ENCODE data around the gene SET.
A peak's percentile ranks its signal among the peaks of the same experiment; 100 is the strongest.

Gene SET

DNA sequence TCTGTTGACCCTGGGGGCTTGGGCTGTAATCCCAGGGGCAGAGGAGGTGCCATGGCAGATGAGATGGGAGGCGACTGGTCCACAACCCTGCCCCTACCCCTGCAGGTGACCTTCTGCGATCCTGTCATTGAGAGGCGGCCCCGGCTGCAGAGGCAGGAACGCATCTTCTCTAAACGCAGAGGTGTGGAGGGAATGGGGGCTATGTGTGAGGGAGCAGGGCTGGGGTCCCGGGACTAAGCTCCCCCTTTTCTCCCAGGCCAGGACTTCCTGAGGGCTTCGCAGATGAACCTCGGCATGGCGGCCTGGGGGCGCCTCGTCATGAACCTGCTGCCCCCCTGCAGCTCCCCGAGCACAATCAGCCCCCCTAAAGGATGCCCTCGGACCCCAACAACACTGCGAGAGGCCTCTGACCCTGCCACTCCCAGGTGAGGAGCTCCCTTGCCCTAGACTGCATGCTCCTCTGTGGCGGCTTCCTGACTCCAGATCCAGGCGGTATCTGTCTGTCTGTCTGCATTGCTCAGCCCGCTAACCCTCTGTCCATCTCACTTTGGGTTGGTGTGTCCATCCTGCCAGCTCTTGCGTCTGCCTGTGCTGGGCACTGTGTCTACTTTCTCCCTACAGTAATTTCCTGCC lies 25.0 kb downstream of the SET start:
- no peak for DNase-seq

DNA sequence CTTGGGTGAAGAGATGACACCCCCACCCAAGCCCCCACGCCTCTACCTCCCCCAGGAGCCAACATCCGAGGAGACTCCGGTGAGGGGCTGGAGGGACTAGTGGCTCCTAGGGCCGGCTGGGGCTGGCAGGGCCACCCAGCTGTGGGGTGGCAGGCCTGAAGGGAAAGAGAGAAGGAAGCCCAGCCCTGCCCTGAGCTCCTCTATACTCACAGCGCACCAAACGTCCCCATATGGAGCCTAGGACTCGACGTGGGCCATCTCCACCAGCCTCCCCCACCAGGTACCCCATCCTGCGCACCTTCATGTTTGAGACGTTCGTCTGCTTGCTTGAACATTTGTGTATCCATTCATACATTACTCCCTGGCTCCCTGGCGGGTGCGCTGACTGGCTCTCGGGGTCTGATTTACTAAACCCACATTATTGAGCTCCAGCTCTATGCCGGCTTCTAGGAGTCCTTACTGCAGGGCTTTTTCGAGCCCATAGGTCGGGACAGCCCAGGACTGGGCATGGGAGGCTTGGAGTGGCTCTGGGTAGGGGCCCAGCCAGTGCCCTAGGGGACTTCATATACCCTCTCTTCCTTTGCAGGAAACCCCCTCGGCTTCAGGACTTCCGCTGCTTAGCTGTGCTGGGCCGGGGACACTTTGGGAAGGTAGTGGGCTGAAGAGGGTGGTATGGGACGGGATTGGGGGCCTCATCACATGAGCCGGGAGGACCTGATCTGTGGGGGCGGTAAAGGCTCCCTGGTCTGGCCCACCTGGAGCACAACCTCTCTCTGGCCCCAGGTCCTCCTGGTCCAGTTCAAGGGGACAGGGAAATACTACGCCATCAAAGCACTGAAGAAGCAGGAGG lies 25.8 kb downstream of the SET start:
- no peak for DNase-seq

DNA sequence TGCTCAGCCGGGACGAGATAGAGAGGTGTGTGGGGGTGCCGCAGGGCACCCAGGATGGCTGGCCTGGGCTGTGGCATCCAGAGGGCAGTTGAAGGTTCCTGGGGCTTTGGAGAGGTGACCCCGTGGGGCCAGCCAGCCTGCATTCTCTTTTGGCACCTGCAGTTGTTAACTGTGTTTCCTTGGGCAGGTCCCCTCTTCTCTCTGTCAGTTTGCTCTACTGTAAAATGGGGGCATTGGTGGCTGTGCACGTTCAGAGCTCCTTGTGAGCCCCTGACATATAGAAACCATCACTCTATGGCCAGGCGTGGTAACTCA lies 26.4 kb downstream of the SET start:
- no peak for DNase-seq

DNA sequence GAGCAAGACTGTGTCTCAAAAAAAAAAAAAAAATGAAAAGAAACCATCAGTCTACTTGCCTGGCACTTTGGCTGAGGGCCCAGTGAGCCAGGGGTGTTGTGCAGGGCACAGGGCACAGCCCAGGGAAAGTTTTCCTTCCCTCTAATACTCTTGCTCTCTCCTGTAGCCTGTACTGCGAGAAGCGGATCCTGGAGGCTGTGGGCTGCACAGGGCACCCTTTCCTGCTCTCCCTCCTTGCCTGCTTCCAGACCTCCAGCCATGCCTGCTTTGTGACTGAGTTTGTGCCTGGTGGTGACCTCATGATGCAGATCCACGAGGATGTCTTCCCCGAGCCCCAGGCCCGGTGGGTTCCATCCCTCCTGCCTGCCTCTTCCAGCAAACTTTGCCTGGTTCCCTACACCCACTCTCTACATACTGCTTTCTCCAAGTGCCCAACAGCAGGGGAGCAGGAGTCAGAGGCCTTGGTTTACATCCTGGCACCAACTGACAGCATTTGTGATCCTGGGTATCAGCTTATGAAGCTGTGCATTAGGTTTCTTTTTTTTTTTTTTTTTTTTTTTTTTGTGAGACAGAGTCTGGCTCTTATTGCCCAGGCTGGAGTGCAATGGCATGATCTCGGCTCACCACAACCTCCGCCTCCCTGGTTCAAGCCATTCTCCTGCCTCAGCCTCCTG lies 27.7 kb downstream of the SET start:
- no peak for DNase-seq

DNA sequence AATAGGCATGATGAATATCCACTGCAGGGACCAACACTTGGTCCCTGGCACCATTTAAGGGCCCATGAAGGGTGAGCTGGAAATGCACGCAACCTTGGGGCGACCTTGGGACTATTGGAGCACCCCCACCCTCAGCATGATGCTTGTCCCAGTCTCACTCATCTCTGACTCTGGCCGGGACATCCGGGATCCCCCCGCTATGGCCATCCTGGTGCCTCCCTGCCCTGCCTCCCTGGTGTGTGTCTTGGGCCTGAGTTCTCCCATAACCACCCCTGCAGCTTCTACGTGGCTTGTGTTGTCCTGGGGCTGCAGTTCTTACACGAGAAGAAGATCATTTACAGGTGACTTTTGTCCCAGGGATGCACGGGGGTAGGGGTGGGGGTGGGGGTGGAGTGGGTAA lies 29.0 kb downstream of the SET start:
- no peak for DNase-seq

DNA sequence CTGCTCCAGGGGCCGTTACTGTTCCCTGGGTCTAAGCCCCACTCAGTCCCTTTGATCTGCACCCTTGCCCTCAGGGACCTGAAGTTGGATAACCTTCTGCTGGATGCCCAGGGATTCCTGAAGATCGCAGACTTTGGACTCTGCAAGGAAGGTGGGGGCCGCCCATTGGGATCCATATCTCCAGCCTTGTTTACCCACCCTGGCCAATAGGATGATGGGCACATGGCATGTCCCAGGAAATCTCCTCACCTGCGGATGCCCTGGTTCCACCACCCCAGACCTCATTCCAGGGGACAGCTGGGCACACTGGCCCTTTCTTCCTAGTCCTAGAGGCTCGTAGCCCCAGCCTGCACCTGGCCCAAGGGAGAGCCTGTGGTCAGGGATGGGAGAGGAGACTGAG lies 29.5 kb downstream of the SET start:
- no peak for DNase-seq

DNA sequence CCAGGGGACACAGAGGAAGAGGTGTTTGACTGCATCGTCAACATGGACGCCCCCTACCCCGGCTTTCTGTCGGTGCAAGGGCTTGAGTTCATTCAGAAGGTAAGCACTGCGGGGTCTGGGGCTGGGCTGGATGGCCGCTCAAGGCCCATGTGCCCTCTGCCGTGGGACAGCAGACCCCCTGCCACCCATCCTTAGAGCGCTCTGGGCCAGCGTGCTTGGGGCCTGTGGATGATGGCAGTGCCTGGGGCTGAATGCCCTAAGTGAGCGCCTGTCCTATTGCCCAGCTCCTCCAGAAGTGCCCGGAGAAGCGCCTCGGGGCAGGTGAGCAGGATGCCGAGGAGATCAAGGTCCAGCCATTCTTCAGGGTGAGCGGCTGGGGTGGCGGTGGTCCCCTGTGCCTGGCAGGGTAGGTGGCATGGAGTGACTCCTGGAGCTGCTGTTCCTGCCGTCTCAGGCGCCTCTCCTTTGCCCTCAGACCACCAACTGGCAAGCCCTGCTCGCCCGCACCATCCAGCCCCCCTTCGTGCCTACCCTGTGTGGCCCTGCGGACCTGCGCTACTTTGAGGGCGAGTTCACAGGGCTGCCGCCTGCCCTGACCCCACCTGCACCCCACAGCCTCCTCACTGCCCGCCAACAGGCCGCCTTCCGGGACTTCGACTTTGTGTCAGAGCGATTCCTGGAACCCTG lies 31.0 kb downstream of the SET start:
- no peak for DNase-seq

DNA sequence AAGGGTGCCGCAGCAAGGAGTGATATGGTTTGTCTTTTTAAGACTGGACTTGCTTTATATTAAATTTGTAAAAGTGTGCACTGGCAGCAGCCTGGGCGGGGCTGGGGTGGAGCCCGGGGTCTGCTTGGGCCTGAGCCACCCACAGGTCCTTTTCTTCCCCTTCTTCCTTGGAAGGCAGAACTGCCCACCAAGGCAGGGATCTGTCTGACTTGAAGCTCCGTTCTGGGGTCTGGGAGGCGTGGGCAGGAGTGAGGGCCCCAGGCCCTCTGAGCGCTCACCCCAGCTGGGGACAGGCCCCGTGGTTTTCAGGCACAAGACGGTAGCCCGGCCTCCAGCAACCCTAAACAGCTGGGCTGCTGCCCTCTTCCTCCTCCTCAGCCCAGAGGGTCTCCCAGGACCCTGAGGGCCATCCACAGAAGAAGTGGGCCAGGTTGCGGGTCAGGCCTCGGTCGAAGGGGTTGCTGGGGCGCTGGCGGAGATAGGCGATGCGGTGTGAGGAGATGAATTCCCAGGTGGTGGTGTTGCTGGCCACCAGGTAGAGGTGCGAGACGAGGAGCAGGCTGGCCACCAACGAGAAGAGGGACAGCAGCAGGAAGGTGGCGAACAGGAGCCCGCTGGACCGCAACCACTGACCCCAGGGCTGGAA lies 31.9 kb downstream of the SET start:
- no peak for DNase-seq

DNA sequence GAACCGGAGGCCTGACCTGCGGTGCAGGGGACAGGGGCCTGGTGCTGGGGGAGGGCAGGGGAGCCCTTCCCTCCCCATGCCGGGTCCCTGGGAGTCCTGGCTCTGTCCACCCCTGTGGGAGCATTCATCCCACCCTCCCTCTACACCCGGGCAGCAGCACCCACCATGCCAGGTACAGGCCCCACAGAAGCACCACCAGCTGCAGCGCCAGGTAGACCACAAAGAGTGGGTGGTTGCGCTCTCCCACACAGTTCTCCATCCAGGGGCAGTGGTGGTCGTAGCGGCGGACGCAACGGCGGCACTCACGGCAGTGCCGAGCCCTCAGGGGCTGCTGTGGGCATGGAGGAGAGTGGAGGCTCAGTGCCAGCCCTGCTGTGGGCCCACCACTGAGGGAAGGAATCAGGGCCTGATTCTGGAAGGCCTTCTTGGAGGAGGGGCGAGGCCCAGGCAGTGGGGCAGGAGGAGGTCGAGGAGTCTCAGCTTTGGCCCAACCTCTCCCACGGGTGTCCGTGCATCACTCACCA lies 32.5 kb downstream of the SET start:
- no peak for DNase-seq

DNA sequence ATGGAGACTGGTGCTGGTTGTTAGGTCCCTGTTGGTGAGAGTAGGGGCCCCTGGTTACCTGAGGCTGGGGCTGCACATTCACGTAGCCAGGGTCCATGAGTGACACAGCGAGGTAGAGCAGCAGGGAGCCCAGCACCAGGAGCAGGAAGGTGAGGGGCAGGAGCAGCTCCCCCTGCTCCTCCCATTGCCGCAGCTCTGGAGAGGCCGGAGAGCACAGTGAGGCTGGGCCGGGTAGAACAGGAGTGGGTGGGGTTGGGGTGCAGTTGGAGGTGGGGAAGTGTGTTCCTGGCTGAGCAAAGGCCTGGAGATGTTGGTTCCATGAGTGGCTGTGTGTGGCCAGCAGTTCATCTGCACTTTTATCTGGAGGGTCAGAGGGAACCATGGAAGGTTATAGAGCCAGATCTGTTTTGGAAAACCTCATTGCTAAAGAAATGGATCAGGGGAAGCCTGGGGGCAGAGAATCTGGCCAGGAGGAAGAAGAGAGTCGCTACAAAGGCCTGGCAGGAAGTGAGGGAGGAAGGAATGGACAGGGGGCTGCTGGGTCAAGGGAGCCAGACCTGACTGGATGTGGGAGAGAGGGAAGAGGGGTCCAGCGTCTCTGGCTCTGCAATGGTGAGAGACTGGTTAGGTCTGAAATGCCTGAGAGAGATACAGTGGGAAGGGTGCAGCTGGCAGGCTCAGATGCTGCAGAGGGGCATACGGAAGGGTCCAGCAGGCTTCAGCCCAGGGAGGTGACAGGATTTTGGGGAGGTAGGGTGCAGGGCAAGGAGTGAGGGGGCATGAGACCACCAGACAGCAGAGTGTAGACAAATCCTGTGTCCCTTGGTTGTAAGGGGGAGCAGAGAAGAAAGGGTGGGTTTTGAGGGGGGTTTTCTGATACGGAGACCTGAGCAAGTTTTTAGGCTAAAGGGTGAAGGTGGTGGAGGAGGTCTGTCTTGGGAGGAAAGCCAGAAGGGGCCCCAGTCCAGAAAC lies 33.6 kb downstream of the SET start:
- DNase-seq, result no peak

DNA sequence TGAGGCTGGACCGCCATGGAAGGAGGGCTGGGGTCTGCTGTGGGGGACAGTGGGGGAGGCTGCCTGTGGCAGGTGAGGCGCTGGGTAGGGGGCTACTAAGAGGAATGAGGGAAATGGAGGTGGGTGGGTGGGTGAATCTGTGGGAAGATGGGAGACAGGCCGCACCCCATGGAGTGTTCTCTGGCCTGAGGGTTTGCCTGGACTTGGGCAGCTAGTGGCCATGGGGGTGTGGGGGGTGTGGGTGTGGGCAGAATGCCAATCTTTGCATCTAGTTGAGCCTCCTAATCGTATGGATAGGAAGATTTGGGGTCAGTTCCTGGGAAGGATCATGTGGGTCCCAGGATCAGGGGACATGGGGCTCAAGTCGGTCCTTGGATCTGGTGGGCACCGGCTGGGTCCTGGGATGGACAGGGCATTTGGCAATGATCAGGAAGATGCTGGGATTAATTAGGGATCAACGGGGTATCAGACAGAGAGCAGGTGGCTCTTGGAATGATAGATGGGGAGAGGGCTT lies 34.4 kb downstream of the SET start:
- no peak for DNase-seq

DNA sequence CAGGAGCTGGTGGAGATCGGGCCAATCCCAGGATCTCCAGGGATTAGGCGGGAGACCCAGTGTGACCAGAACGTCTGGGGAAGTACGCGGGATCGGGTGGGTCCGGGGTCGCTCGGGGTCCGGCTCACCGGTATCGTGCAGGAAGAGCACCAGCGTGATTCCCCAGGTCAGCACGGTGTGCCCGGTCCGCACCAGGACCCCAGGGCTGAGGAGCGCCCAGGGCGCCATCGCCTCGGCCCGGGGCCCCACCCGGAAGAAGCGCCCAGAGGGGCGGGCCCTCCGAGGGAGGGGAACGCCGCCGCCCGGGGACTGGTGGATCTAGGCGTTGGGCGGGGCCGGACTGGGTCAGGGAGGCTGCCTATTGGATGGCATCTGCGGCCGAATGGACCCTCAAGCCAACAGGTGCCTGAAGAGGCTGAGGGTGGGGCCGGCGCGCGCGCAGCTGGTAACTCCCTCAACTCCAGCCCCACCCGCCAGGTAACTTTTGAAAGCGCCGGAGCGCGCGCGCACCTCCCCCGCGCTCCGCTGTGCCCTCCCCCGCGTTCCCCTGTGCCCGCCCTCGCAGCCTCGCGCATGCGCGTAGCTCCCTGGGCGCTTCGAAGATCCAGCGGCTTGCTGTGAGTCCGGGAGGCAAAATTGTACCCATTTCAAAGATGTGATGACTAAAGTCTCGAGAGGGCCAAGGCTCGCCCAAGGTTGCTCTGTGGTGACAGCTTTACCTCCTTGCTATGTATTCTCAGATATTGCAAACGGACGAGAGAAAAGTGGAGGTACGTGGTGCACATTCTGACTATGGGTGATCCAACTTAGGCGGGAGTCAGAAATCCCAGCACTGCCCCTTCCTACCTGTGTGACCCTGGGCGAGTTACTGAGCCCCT lies 35.1 kb downstream of the SET start, which contains the start of gene ZDHHC12:
ZDHHC12 (minus strand) TSS at position 262 of the 878 bp plus-strand sequence; CDS start at position 228, 34 bp downstream.
- peak; percentile 98 for DNase-seq

DNA sequence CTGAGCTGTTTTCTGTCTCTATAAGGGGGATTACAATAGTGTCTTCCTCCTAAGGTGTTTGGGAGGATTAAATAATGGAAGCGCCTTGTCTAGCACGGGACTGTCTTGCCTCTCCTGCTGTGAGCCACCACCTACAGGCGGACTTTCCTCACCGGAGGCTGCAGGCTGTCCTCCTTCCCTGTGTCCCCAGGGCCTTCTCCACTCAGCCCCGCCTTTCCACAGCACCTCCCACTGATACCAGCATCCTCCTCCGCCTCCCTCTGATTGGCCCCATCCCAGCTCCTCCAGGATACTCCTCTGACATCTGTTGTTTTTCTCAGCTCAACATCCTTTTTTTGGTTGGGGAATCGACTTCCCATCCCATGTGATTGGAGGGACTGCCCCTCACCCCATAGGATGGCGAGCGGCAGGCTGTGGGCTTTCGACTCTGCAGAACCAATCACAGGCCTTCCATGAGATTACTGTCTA lies 35.8 kb downstream of the SET start:
- peak; percentile 42 to 47 for DNase-seq

DNA sequence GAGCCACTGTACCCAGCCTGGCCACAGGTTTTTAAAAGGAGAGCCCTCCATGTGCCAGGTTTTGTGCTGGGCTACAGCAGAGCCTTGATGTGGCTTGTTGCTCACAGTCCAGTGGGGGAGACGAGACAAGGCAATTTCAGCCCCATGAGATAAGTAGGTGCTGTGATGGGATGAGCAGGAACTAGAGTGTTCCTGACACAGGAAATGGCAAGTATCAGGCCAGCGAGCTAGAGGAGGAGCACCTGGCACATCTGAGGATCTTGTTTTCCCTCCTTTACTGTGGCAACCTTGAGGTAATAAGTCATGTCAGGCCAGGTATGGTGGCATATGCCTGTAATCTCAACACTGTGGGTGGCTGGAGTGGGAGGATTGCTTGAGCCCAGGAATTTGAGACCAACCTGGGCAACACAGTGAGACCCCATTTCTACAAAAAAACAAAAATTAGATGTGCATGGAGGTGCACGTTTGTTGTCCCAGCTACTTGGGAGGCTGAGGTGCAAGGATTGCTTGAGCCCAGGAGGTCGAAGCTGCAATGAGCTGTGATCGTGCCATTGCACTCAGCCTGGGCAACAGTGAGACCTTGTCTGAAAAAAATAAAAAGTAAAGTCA lies 38.7 kb downstream of the SET start:
- no peak for DNase-seq

DNA sequence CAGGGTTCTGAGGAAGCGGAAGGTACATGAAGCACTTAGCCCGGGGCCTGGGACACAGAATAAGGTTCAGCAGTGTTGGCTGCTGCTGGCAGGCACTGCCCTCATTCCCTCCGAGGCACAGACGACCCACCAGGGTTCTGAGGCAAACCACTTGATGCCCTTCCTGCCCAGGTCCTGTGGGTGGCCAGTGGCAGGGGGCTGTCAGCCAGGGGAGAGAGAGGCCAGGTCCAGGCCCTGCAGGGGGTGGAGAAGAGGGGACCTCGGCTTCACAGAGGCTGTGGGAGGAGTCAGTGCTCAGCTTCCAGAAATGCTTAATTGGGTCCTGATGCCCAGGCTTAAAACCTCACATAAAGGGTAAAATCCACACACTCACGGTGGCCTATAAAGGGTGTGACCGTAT lies 39.3 kb downstream of the SET start:
- DNase-seq, result no peak

DNA sequence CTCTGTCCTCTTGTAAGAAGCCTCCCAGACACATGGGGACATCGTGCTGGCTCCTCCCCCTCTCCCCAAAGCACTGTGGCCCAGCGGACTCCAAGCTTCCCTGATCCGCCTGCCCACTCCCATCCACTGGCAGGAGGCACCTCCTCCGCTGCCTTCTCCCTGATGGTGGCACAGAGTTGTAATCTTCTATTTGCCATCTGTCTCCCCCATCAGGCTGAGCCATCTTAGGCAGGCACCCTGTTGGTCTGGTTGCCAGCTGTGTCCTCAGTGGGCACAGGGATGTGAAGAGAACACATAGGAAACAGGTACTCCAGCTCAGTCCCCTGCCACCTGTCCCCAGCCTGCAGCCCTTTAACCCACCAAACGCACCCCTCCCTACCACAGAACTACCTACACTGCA lies 40.3 kb downstream of the SET start:
- DNase-seq, result no peak

DNA sequence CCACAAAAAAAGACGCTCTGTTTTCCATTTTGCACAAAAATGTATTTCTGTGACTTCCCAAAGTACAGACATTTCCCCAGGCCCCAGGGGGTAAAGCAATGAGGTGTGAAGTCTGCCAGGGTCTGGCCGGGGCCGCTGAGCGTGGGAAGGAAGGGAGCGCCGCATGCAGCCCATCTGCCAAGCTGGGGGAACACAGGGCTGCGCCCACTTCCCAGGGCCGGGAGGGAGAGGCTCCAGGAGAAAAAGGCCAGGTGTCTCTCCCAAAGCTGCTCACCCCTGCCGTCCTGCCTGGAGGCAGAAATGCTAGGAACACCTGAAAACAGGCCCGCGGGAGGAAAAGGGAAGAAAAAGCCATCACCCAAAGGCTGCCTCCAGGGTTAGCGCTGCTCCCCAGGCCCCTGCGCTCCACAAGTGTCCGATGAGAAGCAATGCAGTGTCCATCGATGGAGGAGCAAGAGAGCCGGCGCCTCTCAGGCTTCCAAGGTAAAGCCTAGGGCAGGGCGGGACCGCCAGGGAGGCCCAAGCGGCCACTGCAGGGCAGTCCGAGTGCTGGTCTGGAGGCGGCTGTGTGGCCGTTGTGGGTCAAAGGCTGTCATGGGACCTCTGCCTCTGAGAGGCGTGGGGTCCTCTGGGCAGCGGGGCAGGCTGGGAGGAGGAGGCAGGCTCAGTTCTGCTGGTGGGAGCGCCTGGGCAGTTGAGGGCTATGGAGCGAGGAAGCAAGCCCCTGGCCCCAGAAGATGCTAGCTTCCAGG lies 40.9 kb downstream of the SET start:
- DNase-seq, result no peak

DNA sequence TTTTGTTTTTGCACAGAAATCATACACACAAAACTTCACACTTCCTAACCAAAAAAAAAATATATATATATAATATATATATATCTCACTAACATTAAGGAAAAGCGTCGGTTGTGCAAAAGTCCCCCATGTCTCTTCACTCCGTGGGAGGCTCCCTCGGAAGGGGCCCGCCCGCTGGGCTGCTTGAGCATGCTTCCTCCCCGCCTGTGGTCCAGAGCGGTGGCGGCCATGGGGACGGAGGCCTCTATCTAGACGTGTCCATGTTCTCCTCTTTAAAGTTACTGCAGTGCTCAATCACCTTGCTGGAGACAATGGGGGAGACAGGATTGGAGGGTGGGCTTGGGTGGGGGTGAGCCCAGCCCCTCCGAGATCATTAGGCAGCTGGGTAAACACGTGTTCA lies 42.1 kb downstream of the SET start:
- DNase-seq, result no peak

DNA sequence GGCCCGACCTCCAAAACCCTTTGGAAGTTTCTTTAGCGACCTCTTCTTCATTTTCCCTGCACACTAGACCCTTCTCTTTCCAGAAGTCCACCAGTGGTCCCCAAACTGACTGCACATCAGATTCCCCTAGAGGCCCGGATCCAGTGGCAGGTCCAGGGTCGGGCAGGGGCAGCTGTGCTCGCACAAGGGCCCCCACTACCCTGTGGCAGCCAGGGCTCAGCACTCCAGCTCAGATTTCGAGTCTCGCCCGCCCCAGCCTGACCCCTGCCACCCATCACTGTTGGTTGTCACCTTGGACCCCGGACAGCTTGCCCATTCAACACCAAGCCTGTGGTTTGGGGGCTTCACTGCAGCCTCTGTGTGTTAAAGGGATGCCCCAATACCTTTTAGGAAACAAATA lies 42.7 kb downstream of the SET start:
- no peak for DNase-seq

Data from stimulated activated CD4-positive, alpha-beta T cell treated with anti-CD3 and anti-CD28 coated beads, Interleukin-2, amount 100 ng/mL, for 48 hours (primary cell).